ENCODE measurements around the gene THAP8.

Gene THAP8

GRCh38 chr19:36082916-36083315 is 28.8 kb upstream of the THAP8 start:
- Histone ChIP-seq H3K27ac (no peak overlapping the region), H2AFZ (no peak overlapping the region), H3K79me2 (no peaks in the 10 kb centered on the region), H3K4me1 (no peaks in the 10 kb centered on the region), H3K36me3 (ENCODE audit: control insufficient read depth, insufficient read depth, low read length) (no peaks in the 10 kb centered on the region), H3K4me2 (ENCODE audit: low read length) (no peak overlapping the region), H3K4me3 (ENCODE audit: low read depth, low read length) (no peak overlapping the region), H3K9ac (no peak overlapping the region), H3K27me3 (ENCODE audit: control insufficient read depth, insufficient read depth, low read length) (no peaks in the 10 kb centered on the region), H3K9me3 (ENCODE audit: control insufficient read depth, low read length) (no peaks in the 10 kb centered on the region)
- TF ChIP-seq CTCF (IDR thresholded peaks at IDR 0.05) = no peak

- Histone ChIP-seq H3K4me1 (no peaks in the 10 kb centered on the region), H3K36me3 (ENCODE audit: control insufficient read depth, insufficient read depth, low read length) (no peaks in the 10 kb centered on the region), H3K9ac (no peak overlapping the region), H3K4me3 (ENCODE audit: low read depth, low read length) (no peak overlapping the region), H3K79me2 (no peaks in the 10 kb centered on the region), H3K4me2 (ENCODE audit: low read length) (no peak overlapping the region), H2AFZ (no peak overlapping the region), H3K27me3 (ENCODE audit: control insufficient read depth, insufficient read depth, low read length) (no peaks in the 10 kb centered on the region), H3K27ac (no peak overlapping the region), H3K9me3 (ENCODE audit: control insufficient read depth, low read length) (no peaks in the 10 kb centered on the region)
- TF ChIP-seq CTCF (IDR thresholded peaks at IDR 0.05) = no peak
Measured at GRCh38 chr19:36081894-36082293, 27.8 kb upstream of the THAP8 start.

- Histone ChIP-seq H3K36me3 (ENCODE audit: control insufficient read depth, insufficient read depth, low read length) (no peaks in the 10 kb centered on the region), H3K4me3 (ENCODE audit: low read depth, low read length) (no peak overlapping the region), H3K27ac (no peak overlapping the region), H3K4me2 (ENCODE audit: low read length) (no peak overlapping the region), H3K27me3 (ENCODE audit: control insufficient read depth, insufficient read depth, low read length) (no peaks in the 10 kb centered on the region), H3K79me2 (no peaks in the 10 kb centered on the region), H2AFZ (no peak overlapping the region), H3K4me1 (no peaks in the 10 kb centered on the region), H3K9ac (no peak overlapping the region), H3K9me3 (ENCODE audit: control insufficient read depth, low read length) (no peaks in the 10 kb centered on the region)
- no peak for TF ChIP-seq CTCF (IDR thresholded peaks at IDR 0.05)
Measured at GRCh38 chr19:36081385-36081784, 27.3 kb upstream of the THAP8 start.

- Histone ChIP-seq H3K9ac (no peak overlapping the region), H3K36me3 (ENCODE audit: control insufficient read depth, insufficient read depth, low read length) (no peaks in the 10 kb centered on the region), H3K27ac (no peak overlapping the region), H2AFZ (no peak overlapping the region), H3K4me2 (ENCODE audit: low read length) (no peak overlapping the region), H3K79me2 (no peaks in the 10 kb centered on the region), H3K9me3 (ENCODE audit: control insufficient read depth, low read length) (no peaks in the 10 kb centered on the region), H3K4me3 (ENCODE audit: low read depth, low read length) (no peak overlapping the region), H3K4me1 (no peaks in the 10 kb centered on the region), H3K27me3 (ENCODE audit: control insufficient read depth, insufficient read depth, low read length) (no peaks in the 10 kb centered on the region)
- no peak for TF ChIP-seq CTCF (IDR thresholded peaks at IDR 0.05)
Measured at GRCh38 chr19:36079389-36079945, 25.4 kb upstream of the THAP8 start.

- no peak for TF ChIP-seq CTCF (IDR thresholded peaks at IDR 0.05)
- Histone ChIP-seq H3K27ac (no peak overlapping the region), H3K4me2 (ENCODE audit: low read length) (no peak overlapping the region), H2AFZ (no peak overlapping the region), H3K4me1 (no peaks in the 10 kb centered on the region), H3K27me3 (ENCODE audit: control insufficient read depth, insufficient read depth, low read length) (no peaks in the 10 kb centered on the region), H3K36me3 (ENCODE audit: control insufficient read depth, insufficient read depth, low read length) (no peaks in the 10 kb centered on the region), H3K4me3 (ENCODE audit: low read depth, low read length) (no peak overlapping the region), H3K9ac (no peak overlapping the region), H3K79me2 (no peaks in the 10 kb centered on the region), H3K9me3 (ENCODE audit: control insufficient read depth, low read length) (no peaks in the 10 kb centered on the region)
Measured at GRCh38 chr19:36073121-36073876, 19.2 kb upstream of the THAP8 start.
